ENCODE results near the gene MRPS27.
"Not testable (repeated sequence)": the region's sequence is repeated elsewhere in the genome, so short reads cannot be mapped to it uniquely, and the experiment has no call there.

The MRPS27 gene

DNA sequence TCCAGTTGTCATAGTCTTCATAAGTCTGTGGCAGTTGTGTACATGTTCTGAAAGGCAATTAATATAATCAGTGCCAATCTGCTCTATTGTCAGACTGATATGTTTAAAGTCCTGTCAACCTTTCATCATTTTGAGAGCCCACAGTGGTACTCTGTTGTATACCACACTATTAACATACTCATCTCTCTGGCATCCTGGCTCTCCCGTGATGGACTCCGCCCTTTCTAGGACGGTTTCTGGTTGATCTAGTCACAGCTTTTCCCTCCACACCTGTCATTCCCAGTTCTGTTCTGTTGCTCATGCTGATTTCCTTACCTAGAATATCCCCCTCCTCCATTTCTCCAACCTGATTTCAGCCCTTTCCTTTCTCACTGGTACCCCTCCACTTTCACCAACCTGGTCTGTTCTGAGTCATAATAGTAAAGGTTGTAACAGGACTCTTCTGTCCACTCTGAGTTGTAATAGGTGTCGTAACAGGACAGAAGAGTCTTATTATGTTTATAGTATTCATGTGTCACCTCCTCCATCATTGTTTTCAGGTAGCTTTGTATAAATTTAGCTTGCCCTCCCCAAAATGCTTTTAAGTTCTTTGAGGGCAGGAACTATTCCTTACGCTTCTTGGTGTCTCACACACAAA is 4.3 kb upstream of the MRPS27 start:
- no peak for DNase-seq

DNA sequence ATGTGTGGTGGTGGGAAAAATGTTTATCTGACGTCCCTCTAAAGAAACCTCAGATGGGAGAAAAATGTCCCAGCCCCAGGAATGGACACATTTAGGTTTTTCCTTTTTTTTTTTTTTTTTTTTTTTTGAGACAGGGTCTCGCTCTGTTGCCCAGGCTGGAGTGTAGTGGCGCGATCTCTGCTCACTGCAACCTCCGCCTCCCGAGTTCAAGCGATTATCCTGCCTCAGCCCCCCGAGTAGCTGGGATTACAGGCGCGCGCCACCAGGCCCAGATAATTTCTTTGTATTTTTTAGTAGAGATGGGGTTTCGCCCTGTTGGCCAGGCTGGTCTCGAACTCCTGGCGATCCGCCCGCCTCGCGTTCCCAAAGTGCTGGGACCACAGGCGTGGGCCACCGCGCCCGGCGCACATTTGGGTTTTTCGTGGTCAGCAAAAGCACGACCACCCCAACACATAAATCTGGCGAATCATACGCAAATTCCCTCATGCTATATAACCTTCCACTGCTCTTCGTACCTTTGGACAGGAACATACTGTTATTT is 535 bp downstream of the MRPS27 start:
- not testable (repeated sequence) for DNase-seq

DNA sequence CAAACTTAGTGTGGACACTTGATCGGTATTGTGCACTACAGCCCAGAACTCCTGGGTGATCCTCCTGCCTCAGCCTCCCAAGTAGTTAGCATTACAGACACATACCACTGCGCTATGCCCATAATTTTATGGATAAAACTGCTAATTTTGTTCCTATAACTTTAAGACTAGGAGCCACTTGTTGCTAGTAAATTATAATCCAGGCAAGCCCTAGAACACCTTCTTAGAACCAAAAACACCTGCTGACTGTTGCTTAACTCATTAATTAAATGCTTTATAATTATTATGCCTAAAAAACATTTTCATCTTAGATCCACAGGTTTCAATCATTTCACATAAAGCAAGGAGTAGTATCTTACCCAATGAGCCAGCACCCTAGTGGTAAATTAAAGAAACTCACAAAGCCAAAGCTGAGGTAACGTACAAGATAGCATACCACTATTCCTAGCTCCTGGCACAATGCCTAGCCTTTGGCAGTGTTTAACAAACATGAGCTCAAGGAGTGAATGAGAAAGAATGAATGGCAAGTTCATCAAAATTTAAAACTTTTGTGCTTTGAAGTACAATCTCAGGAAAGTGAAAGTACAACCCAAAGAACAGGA is 5.4 kb downstream of the MRPS27 start:
- no peak for DNase-seq

DNA sequence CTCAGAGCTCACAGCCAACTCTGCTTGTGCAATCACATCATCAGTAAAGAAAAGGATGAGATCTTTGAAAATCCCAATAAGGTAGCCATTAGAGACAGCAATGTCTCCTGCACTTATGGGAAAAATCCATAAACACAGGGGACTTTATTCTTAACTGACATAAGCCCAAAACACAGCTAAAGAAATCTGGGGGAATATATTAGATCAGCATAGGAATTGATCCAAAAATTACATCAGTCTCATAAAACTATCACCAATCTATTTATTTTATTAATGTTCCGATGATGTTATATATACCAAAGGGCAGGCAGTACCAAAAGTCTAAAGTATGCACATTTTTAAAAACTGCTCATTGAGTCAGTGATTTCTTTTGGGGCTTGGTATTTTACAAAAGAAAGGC is 6.9 kb downstream of the MRPS27 start:
- DNase-seq = no peak

DNA sequence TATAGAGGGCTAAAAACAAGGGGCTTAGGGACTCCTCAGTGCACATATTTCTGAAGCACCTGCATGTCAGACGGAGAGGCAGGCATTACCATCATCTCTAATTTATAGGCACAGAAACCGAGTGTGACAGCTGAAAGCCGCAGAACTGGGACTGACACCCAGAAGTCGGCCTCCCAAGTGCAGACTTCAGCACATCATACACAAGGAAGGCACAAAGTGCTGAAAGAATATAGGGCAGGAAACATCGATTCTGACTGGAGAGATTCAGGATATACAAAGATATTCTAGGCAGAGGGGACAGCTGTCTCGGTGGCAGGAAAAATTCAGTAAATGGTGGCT is 11.2 kb downstream of the MRPS27 start:
- DNase-seq = no peak

DNA sequence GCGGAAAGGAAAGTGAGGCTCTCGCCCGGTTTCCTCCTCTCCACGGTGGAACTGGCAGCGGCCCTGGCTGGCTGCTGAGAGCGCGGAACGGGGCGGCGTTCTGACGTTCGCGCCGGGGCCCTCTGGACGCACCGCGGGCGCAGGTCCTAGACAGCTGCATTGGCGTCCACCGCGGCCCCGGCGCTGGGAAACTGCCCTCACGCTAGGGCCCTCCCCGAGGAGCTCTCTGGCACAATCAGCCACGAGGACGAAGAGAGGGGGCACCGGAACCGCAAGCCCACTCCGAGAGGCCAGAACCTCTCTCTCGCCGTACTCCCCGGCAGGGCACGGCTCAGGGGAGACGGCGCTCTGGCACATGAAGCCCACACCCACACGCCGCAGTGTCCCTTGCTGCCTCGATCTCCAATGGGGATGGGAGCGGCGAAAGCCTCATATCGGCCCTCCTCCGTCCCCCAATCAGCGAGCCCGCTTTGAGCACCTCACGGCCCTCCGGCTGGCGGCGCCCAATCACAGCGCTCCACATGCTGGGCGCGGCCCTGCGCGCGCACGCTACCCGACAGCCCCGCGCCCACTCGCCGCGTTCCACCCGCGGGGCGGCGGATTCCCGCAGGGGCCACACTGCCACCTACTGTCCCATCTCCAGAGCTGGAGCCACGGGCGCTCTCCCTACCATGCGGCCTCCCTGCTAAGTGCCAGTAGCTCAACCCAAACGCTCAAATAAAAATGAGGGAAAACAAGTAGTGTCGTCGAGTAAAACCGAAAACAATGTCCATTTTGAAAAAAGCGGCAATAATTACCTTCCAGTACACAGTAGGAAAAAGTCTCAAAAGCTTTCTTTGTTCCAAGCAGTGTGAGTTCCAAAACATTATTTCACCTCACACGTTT is 11.8 kb downstream of the MRPS27 start:
- DNase-seq = peak; percentile 96

DNA sequence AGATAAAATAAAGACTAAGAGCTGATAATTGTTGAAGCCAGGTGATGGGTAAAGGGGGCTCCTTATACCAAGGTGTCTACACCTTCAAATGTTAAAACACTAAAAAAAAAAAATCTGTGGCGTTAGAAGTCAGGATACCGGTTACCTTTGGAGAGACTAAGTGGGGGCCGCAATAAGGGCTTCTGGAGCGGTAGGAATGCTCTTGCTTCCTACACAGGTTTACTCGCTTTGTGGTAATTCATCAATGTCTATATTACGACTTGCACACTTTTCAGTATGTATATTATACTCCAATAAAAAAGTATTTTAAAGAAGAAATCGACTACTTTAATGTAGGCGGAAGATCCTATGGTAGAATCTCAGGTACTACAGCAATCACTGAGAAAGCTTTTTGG is 12.5 kb downstream of the MRPS27 start:
- no peak for DNase-seq

DNA sequence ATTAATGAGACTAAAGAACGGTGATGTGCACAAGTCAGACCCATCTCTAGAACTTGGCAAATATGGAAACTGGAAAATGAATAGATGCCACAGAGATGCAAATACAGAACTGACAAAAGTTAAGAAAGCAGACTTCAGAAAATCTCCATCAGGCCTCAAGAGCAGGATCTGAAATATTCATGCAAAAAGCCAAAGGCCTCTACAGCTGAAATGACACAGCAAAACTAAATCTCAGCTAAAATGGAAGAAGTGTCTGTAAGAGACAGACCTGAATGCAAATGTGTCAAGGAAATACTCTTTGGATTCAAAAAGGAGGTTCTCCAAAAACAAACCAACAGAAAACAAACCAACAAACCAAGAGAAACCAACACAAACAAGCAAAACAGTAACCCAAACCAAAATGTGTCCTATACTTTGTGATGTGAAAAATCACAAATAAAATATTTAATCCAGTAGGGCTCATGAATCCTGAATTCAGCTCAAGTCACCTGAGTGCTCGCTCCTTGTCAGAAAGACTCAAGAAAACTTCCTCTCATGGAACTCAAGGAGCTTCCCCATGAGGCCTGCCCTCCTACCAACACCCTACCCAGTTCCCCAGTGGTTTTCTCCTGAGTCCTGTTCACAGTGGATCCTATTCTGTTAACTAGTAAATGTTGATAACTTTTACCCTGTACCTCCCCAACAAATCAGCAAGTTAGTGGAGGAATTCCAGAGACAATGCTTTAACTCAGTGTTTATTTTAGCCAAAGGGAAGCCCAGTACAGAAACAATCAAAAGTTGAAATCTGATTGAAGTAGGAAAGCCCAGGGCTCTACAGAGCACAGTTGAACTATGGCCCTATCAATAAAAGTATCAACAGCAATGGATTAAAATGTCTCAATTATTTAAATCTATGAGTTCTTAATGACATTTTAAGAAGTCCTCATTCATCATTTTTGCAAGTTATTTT is 14.6 kb downstream of the MRPS27 start:
- DNase-seq = no peak

DNA sequence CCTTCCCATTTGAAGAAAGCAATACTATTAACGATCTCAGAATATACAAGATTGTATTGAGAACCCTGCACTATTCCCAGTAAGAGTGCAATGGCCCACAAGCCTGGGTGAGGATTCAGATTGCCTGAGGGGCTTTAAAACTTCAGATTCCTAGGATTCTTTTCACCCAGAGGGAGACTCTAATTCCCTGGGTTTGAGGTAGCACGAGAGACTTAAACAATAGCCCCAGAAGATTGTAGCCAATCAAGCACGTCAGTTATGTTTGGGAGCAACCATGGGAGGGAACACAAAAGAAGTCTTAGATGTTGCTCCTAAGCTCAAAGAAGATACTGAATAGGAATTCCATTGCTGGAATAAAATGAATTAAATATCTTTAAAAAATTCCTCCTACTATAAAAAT is 17.9 kb downstream of the MRPS27 start:
- no peak for DNase-seq

DNA sequence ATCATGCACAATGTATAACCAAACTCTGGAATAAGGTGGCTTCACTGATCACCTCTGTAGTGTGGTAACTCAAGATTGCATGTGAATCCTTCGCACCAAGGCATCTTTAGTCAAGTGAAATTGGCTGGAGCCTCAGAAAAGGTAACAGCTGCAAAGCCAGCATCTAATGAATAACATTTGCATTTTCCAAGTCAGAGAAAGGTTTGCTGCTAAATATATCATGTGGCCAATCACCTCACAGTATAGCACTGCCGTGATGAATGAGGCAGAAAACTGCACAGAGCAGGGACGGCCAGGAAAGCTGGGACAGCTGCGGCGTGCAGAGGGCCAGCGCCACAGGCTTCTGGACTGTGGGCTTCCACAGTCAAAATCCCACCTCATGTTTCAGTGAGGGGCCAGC is 18.5 kb downstream of the MRPS27 start:
- no peak for DNase-seq

DNA sequence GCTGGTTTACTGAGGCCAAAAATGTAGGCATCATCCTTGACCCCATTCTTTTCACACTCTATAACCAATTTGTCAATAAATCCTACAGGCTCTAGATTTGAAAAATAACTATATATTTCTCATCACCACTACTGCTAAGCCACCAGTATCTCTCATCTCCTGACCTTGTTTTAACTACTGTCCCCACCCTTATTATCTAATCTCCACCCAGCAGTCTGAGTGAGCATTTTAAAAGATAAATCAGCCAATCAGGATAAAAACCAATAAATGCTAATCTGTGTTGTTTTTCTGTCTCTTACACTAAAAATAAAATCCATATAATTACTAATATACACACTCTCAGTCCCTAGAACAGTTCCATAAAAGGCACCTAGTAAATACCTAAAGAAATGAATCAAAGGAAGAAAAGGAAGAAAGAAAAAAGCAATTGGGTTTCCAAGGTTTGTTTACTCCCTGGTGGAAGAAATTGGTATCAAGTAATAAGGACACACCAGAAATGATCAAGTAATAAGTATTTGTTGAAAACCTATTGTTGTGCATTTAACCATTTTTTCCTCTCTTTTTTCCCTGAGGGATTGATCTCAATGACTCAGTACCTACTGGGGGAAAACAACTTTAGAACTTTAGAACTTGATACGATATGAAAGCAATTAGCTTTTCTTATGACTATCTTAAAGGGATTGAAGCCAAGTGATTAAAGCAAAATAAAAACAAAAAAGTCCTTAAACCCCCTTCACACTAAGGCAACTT is 19.3 kb downstream of the MRPS27 start:
- no peak for DNase-seq

DNA sequence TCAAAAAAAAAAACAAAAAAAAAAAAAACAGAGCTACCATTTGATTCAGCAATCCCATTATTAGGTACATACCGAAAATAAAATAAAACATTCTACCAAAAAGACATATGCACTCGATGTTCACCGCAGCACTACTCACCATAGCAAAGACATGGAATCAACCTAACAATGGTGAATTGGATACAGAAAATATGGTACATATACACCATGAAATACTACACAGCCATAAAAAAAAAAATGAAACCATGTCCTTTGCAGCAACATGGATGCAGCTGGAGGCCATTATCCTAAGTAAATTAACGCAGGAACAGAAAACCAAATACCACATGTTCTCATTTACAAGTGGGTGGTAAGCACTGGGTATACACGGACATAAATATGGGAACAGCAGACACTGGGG is 21.3 kb downstream of the MRPS27 start:
- DNase-seq = no peak

DNA sequence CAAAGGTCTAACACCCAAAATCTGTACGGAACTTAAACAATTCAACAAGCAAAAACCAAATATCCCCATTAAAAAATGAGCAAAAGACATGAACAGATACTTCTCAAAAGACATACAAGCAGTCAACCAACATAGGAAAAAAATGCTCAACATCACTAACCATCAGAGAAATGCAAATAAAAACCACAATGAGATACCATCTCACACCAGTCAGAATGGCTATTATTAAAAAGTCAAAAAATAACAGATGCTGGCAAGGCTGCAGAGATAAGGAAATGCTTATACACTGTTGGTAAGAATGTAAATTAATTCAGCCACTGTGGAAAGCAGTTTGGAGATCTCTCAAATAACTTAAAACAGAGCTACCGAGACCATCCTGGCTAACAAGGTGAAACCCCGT is 21.9 kb downstream of the MRPS27 start:
- DNase-seq = not testable (repeated sequence)

DNA sequence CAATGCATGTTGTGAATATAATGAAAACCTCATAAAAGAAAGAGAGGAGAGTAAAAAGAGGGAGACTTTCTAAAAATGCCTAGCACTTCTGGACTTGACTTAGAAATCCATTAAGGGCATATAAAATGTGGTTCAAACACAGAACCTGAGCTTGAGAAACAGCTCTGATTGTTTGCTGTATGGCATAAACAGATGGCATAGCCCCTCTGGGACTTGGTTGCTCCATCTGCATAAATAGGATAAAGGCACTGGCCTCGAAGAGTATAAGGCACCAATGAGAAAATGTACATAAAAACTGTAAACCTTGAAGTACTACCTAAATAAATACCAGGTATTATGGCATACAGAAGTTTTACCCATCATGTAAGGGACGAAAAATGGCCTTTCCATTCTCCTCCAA is 23.8 kb downstream of the MRPS27 start:
- DNase-seq = no peak

DNA sequence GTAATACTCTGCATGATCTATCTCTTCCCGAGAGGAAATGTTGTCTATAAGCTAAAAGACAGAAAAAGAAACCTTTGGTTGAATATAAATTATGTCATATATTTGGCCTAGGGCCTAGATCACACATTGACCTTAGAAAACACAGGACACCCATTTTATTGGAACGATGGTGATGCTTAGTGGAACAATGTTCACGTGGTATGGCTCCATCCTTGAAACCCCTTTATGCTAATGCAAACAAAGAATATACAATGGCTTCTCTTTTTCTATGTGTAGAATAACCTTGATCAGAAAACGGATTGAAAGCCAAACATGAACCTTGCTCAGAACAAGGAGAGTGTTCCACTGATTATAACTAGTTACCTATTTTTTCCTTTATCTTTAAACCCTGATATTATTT is 24.5 kb downstream of the MRPS27 start:
- DNase-seq = no peak

DNA sequence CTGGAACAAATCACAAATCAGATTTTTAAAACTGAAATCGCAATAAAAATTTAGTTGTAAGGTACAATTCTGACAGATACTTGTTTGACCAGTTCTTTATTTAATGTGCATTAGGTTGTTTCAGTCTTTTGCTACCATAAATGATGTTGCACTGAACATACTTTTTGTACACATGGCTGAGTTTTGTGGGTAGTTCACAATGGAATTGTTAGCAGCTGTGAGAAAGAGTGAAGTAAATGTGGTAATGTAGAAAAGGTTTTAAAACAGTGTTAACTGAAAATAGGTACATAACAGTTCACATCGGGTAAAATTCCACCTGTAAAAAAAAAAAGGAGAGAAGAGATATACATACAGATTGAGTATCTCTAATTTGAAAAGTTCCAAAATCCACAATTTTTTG is 25.6 kb downstream of the MRPS27 start:
- no peak for DNase-seq

DNA sequence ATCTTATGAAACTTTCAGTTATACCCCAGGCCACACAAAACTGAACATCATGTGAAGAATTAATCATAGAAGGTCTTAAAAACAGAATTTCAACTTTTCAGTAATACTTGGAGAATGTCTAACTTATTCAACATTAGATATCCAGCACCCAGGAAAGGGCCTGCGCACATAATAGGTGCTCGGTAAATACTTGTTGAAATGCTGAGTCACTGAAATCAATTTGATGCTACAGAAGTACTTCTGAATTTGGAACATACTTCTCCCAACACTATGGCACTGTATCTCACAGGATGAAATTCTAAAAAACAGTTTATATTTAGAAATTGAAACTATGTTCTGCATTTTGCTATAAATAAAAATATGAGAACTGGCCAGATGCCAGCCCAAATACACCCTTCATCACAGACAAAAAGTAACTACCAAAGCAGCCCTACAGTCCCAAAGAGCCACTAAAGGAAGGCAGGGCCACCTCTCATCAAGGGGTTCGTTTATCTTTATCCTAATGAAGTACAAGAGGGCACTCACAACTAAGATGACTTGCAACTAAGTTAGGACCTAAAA is 26.5 kb downstream of the MRPS27 start:
- DNase-seq = no peak

DNA sequence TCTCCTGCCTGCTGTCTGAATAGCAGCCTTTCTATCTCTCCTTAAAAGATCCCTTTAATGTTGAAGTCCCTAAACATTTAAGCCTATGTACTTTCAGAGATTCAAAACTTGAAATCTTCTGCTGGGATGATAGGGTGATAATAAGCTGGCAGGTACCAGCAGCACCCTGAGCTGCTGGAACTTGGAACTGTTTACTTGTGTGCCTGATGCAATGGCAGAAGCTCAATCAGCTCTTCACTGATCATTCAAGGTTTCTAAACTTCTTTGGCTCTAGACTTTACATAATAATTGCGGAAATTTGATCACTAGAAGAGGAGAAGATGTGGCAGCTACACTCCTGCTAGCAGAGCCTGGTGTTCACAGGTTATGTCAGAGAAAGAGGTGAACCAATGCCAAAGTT is 27.6 kb downstream of the MRPS27 start:
- no peak for DNase-seq

DNA sequence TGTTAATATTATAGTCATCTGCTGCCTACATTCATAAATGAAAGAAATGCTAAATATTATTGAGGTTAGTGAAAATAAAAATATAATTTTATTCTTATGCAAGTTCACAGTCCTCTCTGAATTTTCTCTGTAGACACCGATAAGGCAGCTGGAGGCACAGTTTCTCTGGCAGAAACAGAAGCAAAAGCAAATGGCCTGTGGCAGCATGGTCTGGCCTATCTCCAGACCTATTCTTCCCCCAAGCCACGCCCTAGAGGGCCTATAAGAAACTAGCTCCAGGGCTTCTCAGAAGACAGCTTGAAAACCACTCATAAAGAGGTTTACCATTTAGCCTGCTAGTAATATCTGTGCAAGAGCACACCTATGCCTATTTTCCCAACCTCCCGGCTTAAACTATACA is 28.4 kb downstream of the MRPS27 start:
- DNase-seq = no peak

DNA sequence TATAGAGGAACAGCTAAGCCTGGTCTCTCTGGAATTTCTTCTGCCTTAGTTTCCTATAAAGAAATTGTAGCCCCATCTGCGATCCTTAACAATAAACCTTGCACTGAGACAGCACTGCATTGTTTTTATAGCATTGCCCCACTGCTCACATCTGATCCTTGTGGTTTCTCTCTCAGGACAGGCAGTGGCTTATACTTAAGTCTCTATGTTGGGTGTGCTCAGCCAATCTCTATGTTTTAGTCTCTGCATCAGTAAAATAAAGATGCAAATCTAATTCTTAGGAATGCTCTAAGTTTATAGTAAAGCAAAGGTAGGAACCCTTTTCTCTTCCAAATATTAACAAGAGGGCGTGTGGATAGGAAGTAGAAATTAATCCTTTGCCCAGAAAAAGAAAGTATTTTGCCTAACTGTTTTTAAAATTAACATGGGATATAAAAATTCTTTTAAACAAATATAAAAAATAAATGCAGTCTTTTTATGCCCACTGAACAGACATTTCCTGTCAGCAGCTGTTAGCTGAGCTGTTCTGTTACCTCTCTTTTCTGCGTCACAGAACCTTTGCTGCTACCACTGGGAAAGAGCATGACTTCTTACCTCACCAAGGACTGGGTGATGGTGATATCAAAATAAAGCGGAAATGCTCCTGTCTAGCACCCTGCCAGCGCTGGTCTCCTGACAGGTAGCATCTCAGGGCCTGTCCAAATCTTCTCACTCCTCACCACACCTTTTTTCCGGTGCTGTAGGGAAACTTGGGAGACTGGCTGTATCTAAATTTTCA is 29.5 kb downstream of the MRPS27 start:
- no peak for DNase-seq

DNA sequence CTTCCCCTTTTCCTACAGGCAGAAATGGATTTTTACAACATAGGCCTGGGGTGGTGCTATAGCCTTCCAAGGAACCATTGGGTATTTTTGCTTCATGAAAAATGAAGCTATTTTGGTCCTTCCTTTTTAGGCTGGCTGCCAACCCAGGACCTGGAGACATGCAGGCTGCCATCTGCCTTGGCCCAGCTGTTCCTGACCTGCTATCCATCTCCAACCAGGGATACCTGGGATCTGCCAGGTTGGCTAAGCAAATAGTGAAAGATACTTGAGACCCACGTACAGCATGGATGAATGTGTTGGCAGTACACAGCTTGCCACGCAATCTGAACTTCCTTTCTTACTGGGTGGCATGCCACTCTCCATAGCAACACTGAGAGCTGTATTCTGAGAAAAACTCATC is 31.1 kb downstream of the MRPS27 start:
- DNase-seq = no peak
